Prostate gland (tissue), 2 donors: ENCODE results near the gene TBC1D16.

Source experiments
- CTCF ChIP-seq, 4 experiments: fragments of 200-600 bp in 2 of 4; fragments of 450-650 bp in 2 of 4; sonication (generic) in 2 of 4; IDR thresholded peaks; 1 replicate in 3 of 4; 2 replicates in 1 of 4; pipeline ENCODE4 v1.5.1; 2016 to 2019; ENCODE audit warnings: antibody characterized with exemption in 4 of 4, mild to moderate bottlenecking in 2 of 4, moderate library complexity in 2 of 4
- POLR2A ChIP-seq: fragments of 450-650 bp; IDR thresholded peaks from one replicate; pipeline ENCODE4 v1.6.1; 2016; ENCODE audit warnings: antibody characterized with exemption, mild to moderate bottlenecking
- POLR2AphosphoS5 ChIP-seq: sonication (generic); formaldehyde crosslinking; IDR thresholded peaks from one replicate; pipeline ENCODE4 v1.6.1; 2017; ENCODE audit warnings: antibody characterized with exemption

GRCh38 chr17:80025140-80025539 is 10.5 kb downstream of the TBC1D16 start:
- TF ChIP-seq CTCF (IDR thresholded peaks at IDR 0.05) (no peak), POLR2A (no peak), POLR2AphosphoS5 (peak; percentile 24)
